OCI-LY7 (cell line): ENCODE measurements around the gene MAT1A.
"Not testable (repeated sequence)": the region's sequence is repeated elsewhere in the genome, so short reads cannot be mapped to it uniquely, and the experiment has no call there.

Experiments
- EZH2phosphoT487 ChIP-seq: fragments of 200-600 bp; sonication (generic); IDR thresholded peaks from 2 replicates; pipeline ENCODE4 v1.6.1; 2018; ENCODE audit warnings: low read depth, borderline replicate concordance, mild to moderate bottlenecking, mixed run types, antibody characterized with exemption, low read length, moderate library complexity, mixed read lengths
- TF ChIP-seq, protein P1 (sequence below): fragments of 200-600 bp; sonication (generic); conservative IDR thresholded peaks from 2 replicates; pipeline ENCODE4 v1.5.1; 2014; ENCODE audit warnings: mild to moderate bottlenecking, antibody characterized with exemption, low read length, moderate library complexity, mixed read lengths

DNA sequence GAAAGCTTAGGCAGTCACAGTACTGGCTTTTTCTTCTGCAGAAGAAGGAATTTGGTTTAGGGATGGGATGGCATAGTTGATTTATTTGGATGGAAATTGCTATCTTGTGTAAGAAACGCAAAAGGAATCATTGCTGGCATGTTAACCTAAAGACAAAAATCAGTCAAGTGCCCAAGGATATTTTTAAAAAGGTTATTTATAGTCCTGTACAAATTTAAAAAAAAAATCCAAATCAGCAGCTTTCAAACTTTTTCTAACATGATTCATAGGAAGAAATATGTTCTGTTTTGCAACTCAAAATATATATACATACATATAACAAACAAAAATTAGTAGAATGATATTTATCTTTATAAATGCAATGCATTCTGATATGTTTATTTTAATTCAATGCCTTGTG is 55.6 kb downstream of the MAT1A start:
- TF ChIP-seq, protein P1, sequence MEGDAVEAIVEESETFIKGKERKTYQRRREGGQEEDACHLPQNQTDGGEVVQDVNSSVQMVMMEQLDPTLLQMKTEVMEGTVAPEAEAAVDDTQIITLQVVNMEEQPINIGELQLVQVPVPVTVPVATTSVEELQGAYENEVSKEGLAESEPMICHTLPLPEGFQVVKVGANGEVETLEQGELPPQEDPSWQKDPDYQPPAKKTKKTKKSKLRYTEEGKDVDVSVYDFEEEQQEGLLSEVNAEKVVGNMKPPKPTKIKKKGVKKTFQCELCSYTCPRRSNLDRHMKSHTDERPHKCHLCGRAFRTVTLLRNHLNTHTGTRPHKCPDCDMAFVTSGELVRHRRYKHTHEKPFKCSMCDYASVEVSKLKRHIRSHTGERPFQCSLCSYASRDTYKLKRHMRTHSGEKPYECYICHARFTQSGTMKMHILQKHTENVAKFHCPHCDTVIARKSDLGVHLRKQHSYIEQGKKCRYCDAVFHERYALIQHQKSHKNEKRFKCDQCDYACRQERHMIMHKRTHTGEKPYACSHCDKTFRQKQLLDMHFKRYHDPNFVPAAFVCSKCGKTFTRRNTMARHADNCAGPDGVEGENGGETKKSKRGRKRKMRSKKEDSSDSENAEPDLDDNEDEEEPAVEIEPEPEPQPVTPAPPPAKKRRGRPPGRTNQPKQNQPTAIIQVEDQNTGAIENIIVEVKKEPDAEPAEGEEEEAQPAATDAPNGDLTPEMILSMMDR = not testable (repeated sequence)
- not testable (repeated sequence) for TF ChIP-seq EZH2phosphoT487
